HG03064 (cell line): ENCODE measurements around the gene IFNA13.

Experiments used
- ATAC-seq: cut with Tn5 transposase; IDR thresholded peaks from one replicate; pipeline ENCODE4 v1.9.1; 2021; ENCODE audit warnings: low read depth; ENCODE audit not compliant: unreplicated experiment

IFNA13 gene

DNA sequence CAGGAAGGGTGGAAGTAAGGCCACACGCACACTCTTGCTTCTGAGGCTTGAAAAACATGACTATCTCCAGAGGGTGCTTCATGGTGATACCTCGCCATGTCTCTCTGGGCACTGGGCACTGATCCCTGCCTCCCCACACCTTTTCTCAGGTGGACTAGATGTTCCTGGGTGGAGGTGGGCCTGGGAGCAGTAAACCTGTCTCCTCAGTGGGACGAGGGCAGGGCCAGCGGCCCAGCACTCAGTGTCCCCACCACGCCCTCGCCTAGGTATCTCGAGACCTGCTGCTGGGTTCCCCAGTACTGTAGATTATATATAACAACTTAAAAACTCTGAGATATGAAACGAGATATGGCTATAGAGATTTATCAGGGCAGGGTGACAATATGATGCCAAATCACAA is 5.6 kb downstream of the IFNA13 start:
- no peak for ATAC-seq

DNA sequence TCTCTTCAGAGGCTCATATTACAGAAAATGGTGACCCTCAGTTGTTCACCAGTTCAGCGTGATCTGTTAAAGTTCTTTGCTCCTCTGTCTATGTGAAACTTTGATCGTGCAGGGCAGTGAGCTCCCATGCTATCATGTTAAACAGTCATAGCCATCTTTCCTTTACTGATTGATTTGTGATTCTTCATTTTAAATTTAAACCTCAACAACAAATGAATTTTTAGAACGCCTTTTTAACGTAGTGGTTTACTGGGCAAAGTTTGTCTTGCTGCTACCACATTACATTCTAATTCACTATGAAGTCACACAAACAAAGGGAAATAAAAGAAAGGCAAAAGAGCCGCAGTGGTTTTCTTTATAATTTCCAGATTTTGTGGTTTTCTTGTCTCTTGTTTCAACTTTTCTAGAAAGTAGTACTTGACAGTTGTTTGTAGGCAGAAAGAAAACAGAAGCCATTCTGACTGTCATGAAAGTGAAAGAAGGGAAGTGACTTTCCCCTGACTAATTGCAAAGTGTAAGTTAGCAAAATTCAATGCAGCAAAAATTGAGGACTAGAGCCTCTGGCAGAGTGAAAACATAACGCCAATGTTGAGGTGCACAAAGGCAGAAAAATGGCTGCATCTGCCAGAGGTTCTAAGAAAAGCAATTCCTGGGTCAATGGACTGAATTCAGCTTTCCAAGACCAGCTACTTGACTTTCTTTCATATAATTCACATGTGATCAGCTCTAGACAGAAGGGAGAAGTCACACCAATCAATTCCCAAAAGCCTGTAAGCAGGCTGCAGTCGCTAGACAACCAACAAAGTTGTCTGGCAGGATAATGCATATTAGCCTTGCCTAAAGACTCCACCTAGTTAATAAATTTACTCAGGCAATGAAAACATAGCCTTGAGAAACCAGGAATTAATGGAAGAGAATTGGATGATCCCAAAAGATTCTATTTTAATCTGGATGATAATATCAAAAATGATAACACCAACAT is 10.1 kb downstream of the IFNA13 start:
- ATAC-seq, result peak; percentile 97

DNA sequence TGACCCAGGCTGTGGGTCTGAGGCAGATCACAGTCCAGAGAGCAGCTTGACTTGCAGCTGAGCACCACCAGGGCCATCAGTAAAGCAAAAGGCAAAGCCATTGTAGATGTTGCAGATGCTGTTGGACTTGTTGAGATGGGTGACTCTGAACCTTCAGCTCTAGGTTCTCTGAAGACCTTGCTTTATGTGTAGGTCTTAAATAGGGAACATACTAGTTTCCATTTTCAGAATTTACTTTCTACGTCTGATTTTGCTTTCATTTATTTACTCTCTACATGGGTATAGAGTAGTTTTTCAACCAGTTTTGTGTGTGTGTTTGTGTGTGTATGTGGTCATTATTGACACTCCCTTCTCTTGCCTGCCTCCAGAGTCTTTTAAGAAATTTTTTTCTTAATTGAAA is 17.1 kb downstream of the IFNA13 start, which contains the start of gene IFNA6:
Gene IFNA6 (minus strand): TSS at position 101 of the 400 bp plus-strand sequence. CDS start 0 bp downstream, at position 101.
- no peak for ATAC-seq

DNA sequence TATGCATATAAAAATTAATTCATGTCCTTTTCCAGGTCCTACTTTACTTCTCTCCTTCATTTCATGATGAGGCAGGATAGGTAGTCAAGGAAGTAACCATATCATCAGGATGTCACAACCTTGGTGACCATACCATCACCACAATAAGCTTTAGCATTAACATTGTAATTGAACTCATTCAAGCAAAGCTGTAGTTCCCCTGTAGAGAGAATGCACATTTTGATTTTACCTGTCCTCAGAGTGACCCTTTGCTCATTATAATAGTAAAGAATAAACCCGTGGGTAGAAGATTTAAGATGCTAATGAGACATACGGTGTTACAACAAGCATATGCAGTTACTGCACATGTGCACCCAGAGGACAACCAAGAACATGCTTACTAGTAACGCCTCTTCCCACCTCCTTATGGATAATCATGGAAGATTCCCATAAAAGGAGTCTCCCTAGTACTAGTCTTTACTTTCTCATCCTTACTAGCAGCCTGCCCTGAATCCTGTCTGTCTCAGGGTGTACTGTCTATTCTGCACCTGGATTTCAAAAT is 19.4 kb downstream of the IFNA13 start:
- no peak for ATAC-seq

DNA sequence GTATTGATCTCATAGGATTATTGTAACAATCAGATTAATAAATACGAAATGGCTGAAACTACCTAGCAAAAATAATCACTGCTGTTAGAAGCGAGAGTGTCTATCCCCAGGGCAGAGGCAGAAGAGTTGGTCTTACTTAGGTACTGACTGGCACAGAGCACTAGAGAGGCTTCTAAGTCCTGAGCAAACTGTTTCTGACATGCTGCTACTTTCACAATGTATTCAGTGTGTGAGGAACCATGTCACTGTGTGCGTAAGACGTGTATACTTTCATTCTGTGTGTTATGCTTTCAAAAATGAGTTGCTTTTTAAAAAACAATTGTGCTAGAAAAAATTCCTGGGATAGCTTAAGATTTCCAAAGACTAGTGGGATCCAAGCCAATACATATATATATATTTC is 27.1 kb downstream of the IFNA13 start:
- no peak for ATAC-seq

DNA sequence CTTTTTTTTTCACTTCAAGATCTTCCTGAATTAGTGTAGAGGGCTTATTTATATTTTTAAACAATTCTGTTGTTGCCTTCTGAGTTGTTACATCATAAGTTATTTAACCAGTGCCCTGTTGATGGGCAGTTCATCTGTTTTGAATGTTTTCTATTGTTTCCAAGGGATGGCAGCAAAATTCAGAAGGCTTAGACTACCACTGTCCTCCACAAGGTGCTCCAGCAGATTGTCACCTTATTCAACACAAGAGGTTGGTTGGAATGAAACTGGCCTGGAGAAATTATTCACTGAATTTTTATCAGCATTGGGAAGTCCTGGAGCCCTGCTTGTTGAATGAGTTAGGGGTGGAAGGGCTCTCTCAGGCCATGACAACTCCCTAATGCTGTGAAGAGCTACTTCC is 31.4 kb downstream of the IFNA13 start:
- ATAC-seq, result no peak

DNA sequence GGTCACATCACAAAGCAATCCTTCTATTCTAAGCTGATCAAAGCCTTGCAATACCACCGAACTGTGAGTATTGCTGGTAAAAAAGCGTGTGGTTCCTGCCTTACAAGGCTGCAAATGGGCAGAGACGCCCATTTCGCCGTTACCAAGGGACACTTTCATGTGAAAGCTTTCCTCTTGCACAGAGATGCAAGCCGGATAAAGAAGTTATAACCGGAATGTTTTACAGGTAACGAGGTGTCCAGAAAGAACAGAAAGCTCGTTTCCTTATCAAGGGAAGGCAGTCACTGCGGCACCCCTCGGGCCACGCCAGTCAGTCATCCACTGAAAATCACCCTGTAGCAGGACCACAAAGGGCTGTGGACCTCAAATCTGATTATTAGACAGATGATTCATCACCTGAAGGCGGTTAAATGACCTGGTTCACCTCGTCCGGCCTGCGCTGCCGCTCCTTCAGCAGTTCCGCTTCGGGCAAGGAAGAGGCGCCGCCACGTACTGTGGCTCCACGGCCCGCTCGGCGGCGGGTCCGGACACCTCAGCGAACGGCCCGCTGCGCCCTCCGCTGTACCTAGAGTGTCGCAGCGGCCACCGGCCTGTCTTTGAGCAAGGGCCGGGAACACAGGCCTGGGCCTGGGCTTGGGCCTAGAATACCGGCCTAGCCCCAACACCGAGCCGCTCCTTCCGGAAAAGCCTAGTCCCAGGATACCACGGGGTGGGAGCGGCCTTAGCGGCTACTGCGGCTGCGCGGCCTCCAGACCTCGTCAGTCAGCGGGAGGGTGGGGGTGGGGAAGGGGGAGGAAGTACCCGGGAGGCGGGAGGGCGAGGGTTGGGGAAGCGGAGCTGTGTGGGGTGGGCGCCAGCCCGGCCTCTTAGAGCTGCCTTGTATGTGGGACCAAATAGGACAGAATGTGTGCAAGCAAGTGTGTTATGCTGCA is 32.9 kb downstream of the IFNA13 start, which contains the start of gene KLHL9:
Gene KLHL9 (minus strand): TSS at position 704 of the 932 bp plus-strand sequence. CDS start 545 bp downstream, at position 159.
- peak; percentile 88 for ATAC-seq

DNA sequence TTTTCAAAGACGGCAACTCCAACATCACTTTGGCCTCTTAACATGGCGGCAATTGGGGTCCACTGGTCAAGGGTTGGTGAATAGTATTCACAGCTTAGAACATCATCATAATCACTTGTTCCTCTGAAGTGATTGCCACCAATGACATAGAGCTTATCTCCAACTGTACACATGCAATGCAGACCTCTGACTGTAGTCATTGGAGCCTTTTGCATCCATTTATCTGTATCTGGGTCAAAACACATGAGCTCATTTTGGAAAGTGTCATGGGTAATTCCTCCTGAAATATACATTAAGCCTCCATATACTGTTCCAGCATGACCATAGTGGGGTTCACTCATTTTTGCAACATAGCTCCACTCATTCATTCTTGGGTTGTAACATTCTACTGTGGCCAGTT is 34.6 kb downstream of the IFNA13 start:
- ATAC-seq, result no peak

DNA sequence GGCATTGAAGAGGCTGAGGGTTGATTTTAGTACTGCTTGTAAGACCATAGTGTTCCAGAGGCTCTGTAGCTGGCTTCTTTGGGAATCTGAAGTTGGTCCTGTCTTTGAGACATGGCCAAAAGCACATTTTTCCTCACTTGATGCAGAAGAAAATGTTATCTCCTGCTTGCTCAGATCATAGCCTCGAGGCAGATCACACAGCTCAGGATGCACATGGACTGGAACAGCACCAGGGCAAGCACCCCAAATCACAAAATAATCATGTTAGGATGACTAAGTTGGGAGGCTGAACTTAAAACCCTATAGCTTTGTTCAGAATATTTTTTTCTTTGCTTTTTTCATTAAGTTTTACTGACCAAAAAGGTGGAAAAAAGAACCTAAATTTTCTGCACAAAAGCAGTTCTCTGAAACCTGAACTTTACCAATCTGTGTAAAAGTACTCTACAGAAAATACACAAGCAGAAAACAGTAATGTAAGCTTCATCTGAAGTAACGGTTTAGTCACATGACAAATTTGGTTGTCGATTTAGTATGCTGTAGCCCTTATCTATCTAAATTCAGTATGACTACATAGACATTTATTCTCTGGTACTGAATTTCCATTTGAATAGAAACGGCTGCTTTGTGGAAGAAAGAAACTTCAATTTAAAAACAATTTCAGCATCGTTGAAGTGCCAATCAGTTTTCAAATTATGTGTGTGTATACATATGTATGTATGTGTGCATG is 36.0 kb downstream of the IFNA13 start:
- ATAC-seq, result no peak

DNA sequence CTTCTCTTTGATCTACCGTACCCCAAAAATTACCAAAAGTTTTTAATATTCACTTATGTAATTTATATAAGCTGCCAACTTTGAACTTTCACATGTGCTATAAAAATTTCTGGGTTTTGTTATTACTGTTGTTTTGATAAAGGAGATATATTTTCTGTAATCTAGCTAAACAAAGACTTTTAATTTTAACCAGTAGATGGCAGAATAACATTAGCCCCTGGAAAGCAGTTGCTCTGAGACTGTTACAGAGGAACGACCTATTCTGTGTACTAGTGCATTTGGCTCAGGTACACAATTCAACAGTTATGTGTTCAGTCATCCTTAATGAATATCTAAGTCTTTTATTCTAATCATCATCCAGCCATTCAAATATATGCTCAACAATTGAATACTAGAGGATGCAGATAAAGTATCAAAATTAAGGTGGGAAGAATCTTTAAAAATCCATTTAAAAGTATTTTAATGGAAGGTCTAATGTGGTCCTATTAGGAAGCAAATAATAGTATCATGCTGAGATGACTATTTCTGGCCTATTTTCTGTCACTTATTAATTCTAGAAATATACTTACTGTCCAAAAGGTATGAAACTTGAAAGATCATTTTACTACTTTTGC is 41.2 kb downstream of the IFNA13 start:
- ATAC-seq, result peak; percentile 70

DNA sequence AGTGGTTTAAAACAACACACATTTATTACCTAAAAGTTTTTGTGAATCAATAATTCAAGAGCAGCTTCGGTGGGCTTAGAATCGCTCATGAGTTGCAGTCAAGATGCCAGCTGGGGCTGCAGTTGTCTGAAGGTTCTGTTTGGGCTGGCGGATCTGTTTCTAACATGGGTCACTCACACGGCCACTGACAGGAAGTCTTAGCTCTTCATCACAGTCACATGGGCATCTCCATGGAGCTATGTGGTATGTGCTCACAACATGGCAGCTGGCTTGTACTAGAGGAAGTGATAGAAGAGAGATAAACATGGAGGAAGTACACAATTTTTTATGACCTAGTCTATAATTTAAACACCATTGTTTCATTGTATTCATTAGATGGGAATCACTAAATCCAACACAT is 43.8 kb downstream of the IFNA13 start:
- no peak for ATAC-seq

DNA sequence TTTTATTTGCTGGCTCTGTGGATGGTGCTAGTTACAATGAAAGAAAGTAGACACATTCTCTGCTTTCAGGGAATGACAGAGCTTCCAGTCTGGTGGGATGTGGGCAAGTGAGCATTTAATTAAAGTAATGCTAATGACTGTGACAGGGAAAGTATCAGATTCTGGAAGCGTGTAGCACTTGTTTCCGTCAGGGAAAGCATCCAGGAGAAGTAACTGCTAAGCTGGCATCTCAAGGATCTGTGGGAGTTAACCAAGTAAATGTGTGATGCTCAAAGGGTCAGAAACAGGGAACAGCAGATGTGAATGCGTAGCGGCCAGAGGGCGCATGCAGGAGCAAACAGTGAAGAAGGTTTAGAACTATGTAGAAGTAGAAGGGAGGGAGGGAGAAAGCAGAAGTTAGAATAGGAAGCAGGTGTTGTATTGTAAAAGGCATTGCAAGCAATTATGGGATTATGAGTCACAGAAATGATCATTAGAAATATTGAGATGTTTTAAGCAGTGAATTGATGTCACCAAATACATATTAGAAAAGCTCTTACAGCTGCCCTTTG is 44.9 kb downstream of the IFNA13 start:
- ATAC-seq, result no peak

DNA sequence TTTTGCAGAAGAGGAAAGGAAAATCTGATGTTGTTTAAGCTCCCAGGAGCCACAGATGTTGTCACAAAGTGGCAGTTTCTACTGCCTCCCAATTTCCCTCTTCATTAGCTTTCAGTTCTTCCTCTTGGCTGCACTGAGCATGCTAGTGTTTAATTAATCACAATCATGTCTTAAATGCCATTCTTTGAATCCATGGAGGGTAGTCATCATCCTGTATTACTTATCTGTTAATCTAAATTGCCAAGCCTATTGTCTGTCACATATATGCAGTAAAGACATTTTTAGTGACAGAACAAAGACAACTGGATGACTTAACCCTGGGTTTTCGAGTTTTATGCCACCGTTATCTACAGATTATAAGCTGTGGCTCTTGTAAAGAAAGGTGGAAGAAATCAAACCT is 47.4 kb downstream of the IFNA13 start:
- no peak for ATAC-seq

DNA sequence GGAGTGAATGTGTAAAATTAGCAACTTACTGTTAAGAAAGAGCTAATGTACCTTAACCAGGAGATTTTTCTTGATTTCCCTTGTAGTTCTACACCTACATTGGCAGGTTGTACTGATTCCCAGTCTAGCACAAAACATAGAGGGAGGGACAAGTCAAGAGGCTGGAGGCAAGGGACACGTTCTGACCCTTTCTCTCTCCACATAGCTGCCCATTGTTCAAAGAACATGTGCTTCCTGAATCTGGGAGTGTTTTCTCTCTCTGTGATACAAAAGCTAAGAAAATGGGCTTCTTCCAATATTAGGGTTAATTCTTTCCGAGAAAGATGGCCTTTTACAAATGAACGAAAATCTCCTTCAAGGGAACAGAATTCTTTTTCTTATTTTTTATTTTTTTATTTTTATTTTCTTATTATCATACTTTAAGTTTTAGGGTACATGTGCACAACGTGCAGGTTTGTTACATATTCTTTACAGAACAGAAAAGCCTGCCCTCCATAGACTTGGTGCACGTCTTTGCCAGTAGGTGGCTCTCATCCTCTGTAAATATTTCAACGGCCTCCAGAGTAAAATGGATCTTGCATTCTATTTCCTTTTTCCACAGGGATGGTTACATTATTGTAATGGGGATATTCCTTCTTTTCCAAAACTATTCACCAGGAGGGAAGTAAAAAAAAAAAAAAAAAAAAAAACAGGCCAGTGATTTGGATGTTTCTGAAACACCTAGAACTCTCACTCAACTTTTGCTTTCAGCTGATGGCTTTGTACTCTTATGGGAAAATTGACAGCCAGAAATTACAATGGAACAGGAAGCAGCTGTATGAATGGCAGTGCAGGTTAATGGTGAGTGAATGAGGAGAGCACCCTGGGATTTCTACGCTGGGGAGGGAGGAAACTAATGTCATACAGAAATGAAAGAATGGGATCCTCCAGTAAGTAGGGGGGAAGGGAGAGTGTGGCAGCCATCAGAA is 49.6 kb downstream of the IFNA13 start:
- ATAC-seq, result peak; percentile 75
